Measurements from ENCODE around the gene CFAP45. TPM values are rescaled to one million over a fixed set of nuclear protein-coding genes. Genes with fewer than 3 reads are reported as not detected.

Gene CFAP45
- total RNA-seq, 2 experiments from 2014 or later, result 0.98 to 1.1 TPM

- no peak overlapping the region for H3K4me3 Mint-ChIP-seq
- CTCF ChIA-PET, result interaction anchor here (0.6 to 12.5 kb wide), 3 partner anchors 9 to 158 kb away, joined by 3 to 237 read pairs (median 3); no protein-coding TSS in a partner anchor
Observed at GRCh38 chr1:159929155-159930051, 29.4 kb upstream of the CFAP45 start.

GRCh38 chr1:159928491-159929050 lies 28.6 kb upstream of the CFAP45 start:
- Mint-ChIP-seq H3K4me3 (no peak overlapping the region), H3K4me1 (peaks cover 6% of the 10 kb centered on the region), H3K27me3 (no peaks in the 10 kb centered on the region), H3K27ac (no peak overlapping the region), H3K9me3 (ENCODE audit: low read depth) (no peaks in the 10 kb centered on the region), H3K36me3 (ENCODE audit: low read depth) (peaks cover 10% of the 10 kb centered on the region)
- no peak for DNase-seq
- ChIA-PET CTCF (no interaction called here), POLR2A (no interaction called here)
- intact Hi-C loops (cut with DNase I, micrococcal nuclease), result loop anchor here in 1 of 2 experiments (10.0 kb wide), 3 partner anchors 276 to 1466 kb away; partner anchors contain the start of genes AIM2 and PEA15
- ATAC-seq, result no peak

More at GRCh38 chr1:159929155-159930051, 29.4 kb upstream of the CFAP45 start:
- peaks cover 2% of the 10 kb centered on the region for H3K36me3 Mint-ChIP-seq (ENCODE audit: low read depth)
- DNase-seq (no peak), ATAC-seq (no peak)
- intact Hi-C loops (cut with DNase I, micrococcal nuclease), result loop anchor here in 1 of 2 experiments (10.0 kb wide), 3 partner anchors 275 to 1465 kb away; partner anchors contain the start of genes AIM2 and PEA15
- peaks cover 6% of the 10 kb centered on the region for H3K4me1 Mint-ChIP-seq
- POLR2A ChIA-PET, result no interaction called here
- H3K9me3 Mint-ChIP-seq (ENCODE audit: low read depth), result no peaks in the 10 kb centered on the region
- no peak overlapping the region for H3K27ac Mint-ChIP-seq
- no peaks in the 10 kb centered on the region for H3K27me3 Mint-ChIP-seq

GRCh38 chr1:159927849-159928431 lies 28.0 kb upstream of the CFAP45 start:
- Mint-ChIP-seq H3K4me3 (no peak overlapping the region), H3K4me1 (peaks cover 12% of the 10 kb centered on the region), H3K27me3 (no peaks in the 10 kb centered on the region), H3K36me3 (ENCODE audit: low read depth) (peaks cover 16% of the 10 kb centered on the region), H3K9me3 (ENCODE audit: low read depth) (no peaks in the 10 kb centered on the region), H3K27ac (no peak overlapping the region)
- ChIA-PET CTCF (interaction anchor here (1.0 kb wide), 1 partner anchor 8 kb away, joined by 7 read pairs; no protein-coding TSS in a partner anchor), POLR2A (interaction anchor here (0.6 kb wide), 1 partner anchor 11 kb away, joined by 3 read pairs; no protein-coding TSS in a partner anchor)
- intact Hi-C loops (cut with DNase I, micrococcal nuclease), result loop anchor here in 1 of 2 experiments (10.0 kb wide), 3 partner anchors 277 to 1467 kb away; partner anchors contain the start of genes AIM2 and PEA15
- ATAC-seq, result no peak
- DNase-seq, result no peak

GRCh38 chr1:159927211-159927848 lies 27.4 kb upstream of the CFAP45 start:
- Mint-ChIP-seq H3K4me1 (peaks cover 18% of the 10 kb centered on the region), H3K36me3 (ENCODE audit: low read depth) (peaks cover 19% of the 10 kb centered on the region), H3K27me3 (no peaks in the 10 kb centered on the region), H3K4me3 (no peak overlapping the region), H3K9me3 (ENCODE audit: low read depth) (no peaks in the 10 kb centered on the region), H3K27ac (peak overlapping the region; percentile 49)
- DNase-seq (no peak), ATAC-seq (no peak)
- intact Hi-C loops (cut with DNase I, micrococcal nuclease), result loop anchor here in 1 of 2 experiments (10.0 kb wide), 3 partner anchors 277 to 1467 kb away; partner anchors contain the start of genes AIM2 and PEA15
- ChIA-PET CTCF (interaction anchor here (1.0 kb wide), 1 partner anchor 9 kb away, joined by 7 read pairs; no protein-coding TSS in a partner anchor), POLR2A (interaction anchor here (0.6 kb wide), 1 partner anchor 12 kb away, joined by 3 read pairs; no protein-coding TSS in a partner anchor)

GRCh38 chr1:159925719-159926078 lies 25.7 kb upstream of the CFAP45 start:
- H3K36me3 Mint-ChIP-seq (ENCODE audit: low read depth), result peaks cover 34% of the 10 kb centered on the region
- peak overlapping the region; percentile 95 for H3K4me3 Mint-ChIP-seq
- ChIA-PET CTCF (interaction anchor here (0.8 to 1.4 kb wide), 5 partner anchors 10 to 85 kb away, joined by 3 to 5 read pairs (median 3); no protein-coding TSS in a partner anchor), POLR2A (interaction anchor here (0.6 to 1.8 kb wide), 5 partner anchors 13 to 172 kb away, joined by 3 to 5 read pairs (median 5); partner anchors contain the start of gene IGSF8)
- H3K27me3 Mint-ChIP-seq, result no peaks in the 10 kb centered on the region
- H3K4me1 Mint-ChIP-seq, result peaks cover 34% of the 10 kb centered on the region
- intact Hi-C loops (cut with DNase I, micrococcal nuclease), result loop anchor here (1.0 to 10.0 kb wide), 9 partner anchors 20 to 1469 kb away; partner anchors contain the start of genes AIM2 (in 1 of the 2), COPA (in 1 of the 2), DUSP23 (in 1 of the 2) and IGSF8 (in 1 of the 2)
- no peaks in the 10 kb centered on the region for H3K9me3 Mint-ChIP-seq (ENCODE audit: low read depth)
- peak overlapping the region; percentile 98 for H3K27ac Mint-ChIP-seq
- DNase-seq (peak; percentile 76), ATAC-seq (peak; percentile 33)

- Mint-ChIP-seq H3K9me3 (ENCODE audit: low read depth) (no peaks in the 10 kb centered on the region), H3K4me1 (peaks cover 38% of the 10 kb centered on the region), H3K36me3 (ENCODE audit: low read depth) (peaks cover 40% of the 10 kb centered on the region), H3K27me3 (no peaks in the 10 kb centered on the region), H3K4me3 (peak within 1 kb of the TSS; percentile 95), H3K27ac (peak within 1 kb of the TSS; percentile 98)
- intact Hi-C loops (cut with DNase I, micrococcal nuclease), result loop anchor here (1.0 to 10.0 kb wide), 11 partner anchors 20 to 1992 kb away; partner anchors contain the start of genes AIM2 (in 1 of the 2), COPA (in 1 of the 2), DUSP23 (in 1 of the 2) and IGSF8 (in 1 of the 2)
- CTCF ChIA-PET, result interaction anchor here (0.6 to 2.3 kb wide), 10 partner anchors 11 to 146 kb away, joined by 3 to 6 read pairs (median 4); no protein-coding TSS in a partner anchor
- ATAC-seq (peak; percentile 69), DNase-seq (peak; percentile 94)
- POLR2A ChIA-PET, result interaction anchor here (0.6 to 2.3 kb wide), 6 partner anchors 13 to 173 kb away, joined by 3 to 10 read pairs (median 5); partner anchors contain the start of genes IGSF8 and IGSF9
Observed at GRCh38 chr1:159924791-159925718, 25.1 kb upstream of the CFAP45 start, which contains the start of gene TAGLN2. TSS of gene TAGLN2 (minus strand) at chr1:159925507. CDS start at chr1:159920509, 4,998 bp downstream.

GRCh38 chr1:159924025-159924790 lies 24.2 kb upstream of the CFAP45 start:
- H3K36me3 Mint-ChIP-seq (ENCODE audit: low read depth), result peaks cover 49% of the 10 kb centered on the region
- intact Hi-C loops (cut with DNase I, micrococcal nuclease), result loop anchor here in 1 of 2 experiments (2.0 to 10.0 kb wide), 7 partner anchors 69 to 1993 kb away; partner anchors contain the start of genes AIM2, COPA, NCSTN and PEA15
- CTCF ChIA-PET, result interaction anchor here (1.0 to 2.3 kb wide), 6 partner anchors 74 to 147 kb away, joined by 3 to 11 read pairs (median 4); no protein-coding TSS in a partner anchor

GRCh38 chr1:159923203-159924024 lies 23.4 kb upstream of the CFAP45 start:
- peak; percentile 43 for ATAC-seq
- ChIA-PET POLR2A (interaction anchor here (0.6 to 2.6 kb wide), 9 partner anchors 9 to 1121 kb away, joined by 3 to 10 read pairs (median 5); partner anchors contain the start of genes AIM2, DCAF8, IGSF8 and IGSF9), CTCF (interaction anchor here (0.6 to 2.3 kb wide), 9 partner anchors 13 to 700 kb away, joined by 3 to 11 read pairs (median 4); partner anchors contain the start of gene DUSP23)
- H3K9me3 Mint-ChIP-seq (ENCODE audit: low read depth), result no peaks in the 10 kb centered on the region
- peak overlapping the region; percentile 95 for H3K4me3 Mint-ChIP-seq
- H3K36me3 Mint-ChIP-seq (ENCODE audit: low read depth), result peaks cover 55% of the 10 kb centered on the region
- peaks cover 47% of the 10 kb centered on the region for H3K4me1 Mint-ChIP-seq
- intact Hi-C loops (cut with DNase I, micrococcal nuclease), result loop anchor here (1.0 to 10.0 kb wide), 10 partner anchors 69 to 1994 kb away; partner anchors contain the start of genes AIM2 (in 1 of the 2), COPA (in 1 of the 2), DCAF8 (in 1 of the 2) and DUSP23 (in 1 of the 2)
- no peaks in the 10 kb centered on the region for H3K27me3 Mint-ChIP-seq
- H3K27ac Mint-ChIP-seq, result peak overlapping the region; percentile 97
- peak; percentile 91 for DNase-seq

More at GRCh38 chr1:159924025-159924790, 24.2 kb upstream of the CFAP45 start:
- ATAC-seq (peak; percentile 42), DNase-seq (peak; percentile 81)
- POLR2A ChIA-PET, result interaction anchor here (0.6 to 2.6 kb wide), 8 partner anchors 10 to 847 kb away, joined by 3 to 10 read pairs (median 5); partner anchors contain the start of genes AIM2, DCAF8, IGSF8 and IGSF9
- peak overlapping the region; percentile 95 for H3K4me3 Mint-ChIP-seq
- no peaks in the 10 kb centered on the region for H3K9me3 Mint-ChIP-seq (ENCODE audit: low read depth)
- H3K4me1 Mint-ChIP-seq, result peaks cover 46% of the 10 kb centered on the region
- no peaks in the 10 kb centered on the region for H3K27me3 Mint-ChIP-seq
- peak overlapping the region; percentile 98 for H3K27ac Mint-ChIP-seq

All from activated CD4-positive, alpha-beta T cell treated with anti-CD3 and anti-CD28 coated beads for 36 hours (primary cell).